GM18907 (cell line): Measurements from ENCODE around the gene EPHA10.

ENCODE experiments used
- ATAC-seq: cut with Tn5 transposase; IDR thresholded peaks from one replicate; pipeline ENCODE4 v1.9.1; 2021; ENCODE audit warnings: mild to moderate bottlenecking, moderate library complexity; ENCODE audit not compliant: unreplicated experiment

The EPHA10 gene

GRCh38 chr1:37764888-37765441, at the start of gene EPHA10:
Gene EPHA10 (minus strand): TSS chr1:37765120. CDS start chr1:37765066, 54 bp downstream.
- ATAC-seq: no peak

GRCh38 chr1:37814252-37814651, 49.3 kb upstream of the EPHA10 start:
- no peak for ATAC-seq

GRCh38 chr1:37813529-37814145, 48.7 kb upstream of the EPHA10 start:
- ATAC-seq: no peak

- no peak for ATAC-seq
Observed at GRCh38 chr1:37811027-37811655, 46.2 kb upstream of the EPHA10 start.

- no peak for ATAC-seq
Observed at GRCh38 chr1:37809942-37810341, 45.0 kb upstream of the EPHA10 start.

GRCh38 chr1:37808369-37809319, 43.7 kb upstream of the EPHA10 start:
- peak; percentile 34 for ATAC-seq

GRCh38 chr1:37807555-37808368, 42.8 kb upstream of the EPHA10 start, which contains the start of the genes C1orf122 and YRDC:
Gene C1orf122 (plus strand): TSS chr1:37807790. CDS start chr1:37808405, 615 bp downstream.
Gene YRDC (minus strand): TSS chr1:37808208. CDS start chr1:37808180, 28 bp downstream.
- peak; percentile 88 for ATAC-seq

- no peak for ATAC-seq
Observed at GRCh38 chr1:37807220-37807554, 42.3 kb upstream of the EPHA10 start.

GRCh38 chr1:37802439-37802838, 37.5 kb upstream of the EPHA10 start:
- no peak for ATAC-seq

- no peak for ATAC-seq
Observed at GRCh38 chr1:37797750-37798345, 32.9 kb upstream of the EPHA10 start.

GRCh38 chr1:37795340-37796125, 30.6 kb upstream of the EPHA10 start:
- ATAC-seq: no peak

- peak; percentile 39 for ATAC-seq
Observed at GRCh38 chr1:37794372-37795339, 29.7 kb upstream of the EPHA10 start.

- peak; percentile 54 for ATAC-seq
Observed at GRCh38 chr1:37793773-37794371, 29.0 kb upstream of the EPHA10 start, which contains the start of gene MANEAL. Gene MANEAL (plus strand): TSS chr1:37793847. CDS start chr1:37794183, 336 bp downstream.

- no peak for ATAC-seq
Observed at GRCh38 chr1:37792943-37793686, 28.2 kb upstream of the EPHA10 start.

- no peak for ATAC-seq
Observed at GRCh38 chr1:37782491-37782890, 17.6 kb upstream of the EPHA10 start.

- ATAC-seq: no peak
Observed at GRCh38 chr1:37778654-37779053, 13.7 kb upstream of the EPHA10 start.
